ENCODE data around the gene GPR141. TPM values are rescaled to one million over a fixed set of nuclear protein-coding genes. Genes with fewer than 3 reads are reported as not detected.

GPR141 gene
- total RNA-seq, 2 experiments from 2014 or later, result not detected

- Histone ChIP-seq H3K9me2 (ENCODE audit: insufficient read depth, low read length) (no peaks in the 10 kb centered on the region), H3K4me3 (ENCODE audit: low read depth, low read length, poor library complexity, severe bottlenecking) (no peak overlapping the region), H3K27ac (ENCODE audit: low read depth, low read length, poor library complexity, severe bottlenecking) (no peak overlapping the region), H3K9me3 (ENCODE audit: low read length) (no peaks in the 10 kb centered on the region), H3K36me3 (ENCODE audit: insufficient read depth, low read length) (no peaks in the 10 kb centered on the region), H4K20me1 (ENCODE audit: insufficient read depth, low read length) (no peaks in the 10 kb centered on the region), H3K4me1 (ENCODE audit: insufficient read depth, low read length, poor library complexity, severe bottlenecking) (no peaks in the 10 kb centered on the region), H2AFZ (ENCODE audit: low read length) (no peak overlapping the region), H3K79me2 (ENCODE audit: insufficient read depth, low read depth, low read length) (no peaks in the 10 kb centered on the region), H3K4me2 (ENCODE audit: low read length) (no peak overlapping the region)
- intact Hi-C loops (cut with micrococcal nuclease; ENCODE audit: unreplicated experiment), result no loop called here
- ChIA-PET POLR2A (no interaction called here), CTCF (ENCODE audit: unreplicated experiment) (no interaction called here)
- DNase-seq (ENCODE audit: low spot score), result no peak
- no TSS peak for BruUV-seq (replicated peaks)
- no peak for TF ChIP-seq EZH2phosphoT487 (IDR thresholded peaks at IDR 0.05; ENCODE audit: borderline replicate concordance, low read depth, low read length)
- TF ChIP-seq CTCF (conservative IDR thresholded peaks at IDR 0.05; ENCODE audit: low read length), result no peak
Observed at GRCh38 chr7:37730501-37730900, 46.9 kb downstream of the GPR141 start.

- TF ChIP-seq EZH2phosphoT487 (IDR thresholded peaks at IDR 0.05; ENCODE audit: borderline replicate concordance, low read depth, low read length) (no peak), CTCF (conservative IDR thresholded peaks at IDR 0.05; ENCODE audit: low read length) (peak; percentile 77)
- intact Hi-C loops (cut with micrococcal nuclease; ENCODE audit: unreplicated experiment), result no loop called here
- BruUV-seq (replicated peaks), result no TSS peak
- Histone ChIP-seq H3K79me2 (ENCODE audit: insufficient read depth, low read depth, low read length) (no peaks in the 10 kb centered on the region), H4K20me1 (ENCODE audit: insufficient read depth, low read length) (no peaks in the 10 kb centered on the region), H2AFZ (ENCODE audit: low read length) (no peak overlapping the region), H3K4me2 (ENCODE audit: low read length) (no peak overlapping the region), H3K4me3 (ENCODE audit: low read depth, low read length, poor library complexity, severe bottlenecking) (no peak overlapping the region), H3K27ac (ENCODE audit: low read depth, low read length, poor library complexity, severe bottlenecking) (no peak overlapping the region), H3K9me3 (ENCODE audit: low read length) (no peaks in the 10 kb centered on the region), H3K9me2 (ENCODE audit: insufficient read depth, low read length) (no peaks in the 10 kb centered on the region), H3K36me3 (ENCODE audit: insufficient read depth, low read length) (no peaks in the 10 kb centered on the region), H3K4me1 (ENCODE audit: insufficient read depth, low read length, poor library complexity, severe bottlenecking) (no peaks in the 10 kb centered on the region)
- peak; percentile 45 for DNase-seq (ENCODE audit: low spot score)
- ChIA-PET POLR2A (no interaction called here), CTCF (ENCODE audit: unreplicated experiment) (no interaction called here)
Observed at GRCh38 chr7:37732253-37732652, 48.7 kb downstream of the GPR141 start.

GRCh38 chr7:37732888-37733287 is 49.3 kb downstream of the GPR141 start:
- intact Hi-C loops (cut with micrococcal nuclease; ENCODE audit: unreplicated experiment), result no loop called here
- H3K79me2 ChIP-seq (ENCODE audit: insufficient read depth, low read depth, low read length), result no peaks in the 10 kb centered on the region
- ChIA-PET POLR2A (no interaction called here), CTCF (ENCODE audit: unreplicated experiment) (no interaction called here)
- DNase-seq (ENCODE audit: low spot score), result no peak
- H3K4me1 ChIP-seq (ENCODE audit: insufficient read depth, low read length, poor library complexity, severe bottlenecking), result no peaks in the 10 kb centered on the region
- H3K9me2 ChIP-seq (ENCODE audit: insufficient read depth, low read length), result no peaks in the 10 kb centered on the region
- no peak for TF ChIP-seq CTCF (conservative IDR thresholded peaks at IDR 0.05; ENCODE audit: low read length)
- TF ChIP-seq EZH2phosphoT487 (IDR thresholded peaks at IDR 0.05; ENCODE audit: borderline replicate concordance, low read depth, low read length), result no peak
- no peak overlapping the region for H3K27ac ChIP-seq (ENCODE audit: low read depth, low read length, poor library complexity, severe bottlenecking)
- H3K36me3 ChIP-seq (ENCODE audit: insufficient read depth, low read length), result no peaks in the 10 kb centered on the region
- H2AFZ ChIP-seq (ENCODE audit: low read length), result no peak overlapping the region
- H3K9me3 ChIP-seq (ENCODE audit: low read length), result no peaks in the 10 kb centered on the region
- H4K20me1 ChIP-seq (ENCODE audit: insufficient read depth, low read length), result no peaks in the 10 kb centered on the region
- BruUV-seq (replicated peaks), result no TSS peak
- no peak overlapping the region for H3K4me3 ChIP-seq (ENCODE audit: low read depth, low read length, poor library complexity, severe bottlenecking)
- H3K4me2 ChIP-seq (ENCODE audit: low read length), result no peak overlapping the region
